Ascending aorta (tissue), 2 donors: ENCODE data around the gene PGBD5. TPM values are rescaled to one million over a fixed set of nuclear protein-coding genes. Genes with fewer than 3 reads are reported as not detected.

Experiments
- DNase-seq, 2 donors: peaks; one replicate each; pipeline ENCODE4 v3.0.0-alpha.2; 2019; ENCODE audit warnings: low spot score in 2 of 2
- H3K27ac ChIP-seq, 2 donors: fragments of 200-600 bp; sonication (generic); one replicate each; pipeline ENCODE4 v1.5.1; 2016 to 2017; ENCODE audit warnings: mild to moderate bottlenecking in 1 of 2
- H3K27me3 ChIP-seq: fragments of 200-600 bp; sonication (generic); one replicate; pipeline ENCODE4 v1.5.1; 2017
- H3K36me3 ChIP-seq, 2 donors: fragments of 200-600 bp; sonication (generic); one replicate each; pipeline ENCODE4 v1.5.1; 2016
- H3K4me1 ChIP-seq, 2 donors: fragments of 200-600 bp; sonication (generic); one replicate each; pipeline ENCODE4 v1.5.1; 2016 to 2017; ENCODE audit warnings: mild to moderate bottlenecking in 1 of 2
- H3K4me3 ChIP-seq, 2 donors: fragments of 200-600 bp; sonication (generic); one replicate each; pipeline ENCODE4 v1.5.1; 2016 to 2017; ENCODE audit warnings: mild to moderate bottlenecking in 1 of 2
- H3K9me3 ChIP-seq, 2 donors: fragments of 200-600 bp; sonication (generic); one replicate each; pipeline ENCODE4 v1.5.1; 2016
- intact Hi-C: fragments of 100-400 bp; cut with DNase I; formaldehyde crosslinking; loops from one replicate; pipeline ENCODE4 v1.15.1; 2023
- total RNA-seq: library from RNA; depleted of rRNA; stranded (reverse); fragments of >200 nt; gene quantifications from one replicate; pipeline ENCODE4 v1.1.0, GENCODE V29; 2016
- TF ChIP-seq, protein P1 (sequence below), 3 experiments: fragments of 200-600 bp in 2 of 3; fragments of 450-650 bp in 1 of 3; sonication (generic) in 2 of 3; IDR thresholded peaks; one replicate each; pipeline ENCODE4 v1.5.1; 2016 to 2019; ENCODE audit warnings: antibody characterized with exemption in 3 of 3, mild to moderate bottlenecking in 1 of 3, moderate library complexity in 1 of 3

Gene PGBD5
- total RNA-seq, 1 donor from 2014 or later = not detected

DNA sequence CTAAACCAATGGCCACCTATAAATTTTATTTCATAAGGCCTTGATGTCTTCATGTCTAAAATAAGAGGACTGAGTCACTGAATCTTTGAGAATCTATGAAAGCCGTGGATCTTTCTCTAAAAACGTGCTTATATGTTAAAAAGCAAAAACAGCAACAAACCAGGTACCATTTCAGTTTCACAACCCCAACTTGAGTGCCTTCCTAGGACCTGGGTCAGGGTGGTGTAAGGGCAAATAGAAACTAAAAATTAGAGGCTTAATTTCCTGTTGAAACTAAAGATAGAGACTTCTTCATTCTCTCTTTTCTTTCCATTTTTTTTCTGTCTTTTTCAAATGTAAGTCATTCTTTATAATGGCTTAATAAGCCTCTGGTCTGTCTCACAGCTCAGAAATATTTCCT lies 27.2 kb upstream of the PGBD5 start:
- H3K36me3 ChIP-seq = no peaks in the 10 kb centered on the region
- intact Hi-C loops = no loop called here
- no peak overlapping the region for H3K4me3 ChIP-seq

DNA sequence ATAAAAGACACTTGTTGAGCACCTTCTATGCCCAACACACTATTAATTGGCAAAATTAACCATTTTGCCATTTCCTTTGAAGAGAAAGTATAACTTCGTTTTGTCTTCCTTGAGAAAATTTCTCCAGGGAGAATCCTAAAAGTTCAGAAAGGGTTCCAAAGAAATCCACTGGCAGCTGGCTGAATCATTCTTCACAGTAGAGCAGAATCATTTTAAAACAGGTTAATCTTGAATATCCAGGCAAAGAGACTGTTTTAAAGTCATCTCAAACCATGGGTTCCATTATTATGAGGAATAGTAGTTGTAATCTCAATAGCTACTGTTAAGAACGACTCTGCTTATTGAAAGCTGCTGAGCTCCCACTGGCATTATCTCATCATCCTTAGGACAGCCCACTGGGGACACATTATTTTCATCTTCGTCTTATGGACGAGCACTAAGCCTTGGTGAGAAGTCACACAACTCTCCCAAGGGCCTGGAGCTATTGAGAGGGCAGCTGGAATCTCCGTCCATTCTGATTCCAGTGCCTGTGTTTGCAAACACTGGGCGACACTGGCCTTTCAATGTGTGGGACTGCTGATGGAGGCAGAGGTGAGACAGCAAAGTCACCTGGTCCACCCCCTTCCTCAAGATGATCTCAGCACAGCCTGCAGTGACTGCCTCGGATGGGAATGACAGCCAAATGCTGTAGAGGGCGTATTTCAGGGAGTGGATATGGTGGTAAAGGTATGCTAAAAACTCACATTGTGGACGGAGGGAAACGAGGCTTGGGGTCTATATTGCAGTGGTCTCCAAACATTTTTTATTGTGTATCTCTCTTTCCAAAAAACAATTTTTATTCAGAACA lies 15.3 kb upstream of the PGBD5 start:
- H3K4me1 ChIP-seq = no peaks in the 10 kb centered on the region
- TF ChIP-seq, protein P1, sequence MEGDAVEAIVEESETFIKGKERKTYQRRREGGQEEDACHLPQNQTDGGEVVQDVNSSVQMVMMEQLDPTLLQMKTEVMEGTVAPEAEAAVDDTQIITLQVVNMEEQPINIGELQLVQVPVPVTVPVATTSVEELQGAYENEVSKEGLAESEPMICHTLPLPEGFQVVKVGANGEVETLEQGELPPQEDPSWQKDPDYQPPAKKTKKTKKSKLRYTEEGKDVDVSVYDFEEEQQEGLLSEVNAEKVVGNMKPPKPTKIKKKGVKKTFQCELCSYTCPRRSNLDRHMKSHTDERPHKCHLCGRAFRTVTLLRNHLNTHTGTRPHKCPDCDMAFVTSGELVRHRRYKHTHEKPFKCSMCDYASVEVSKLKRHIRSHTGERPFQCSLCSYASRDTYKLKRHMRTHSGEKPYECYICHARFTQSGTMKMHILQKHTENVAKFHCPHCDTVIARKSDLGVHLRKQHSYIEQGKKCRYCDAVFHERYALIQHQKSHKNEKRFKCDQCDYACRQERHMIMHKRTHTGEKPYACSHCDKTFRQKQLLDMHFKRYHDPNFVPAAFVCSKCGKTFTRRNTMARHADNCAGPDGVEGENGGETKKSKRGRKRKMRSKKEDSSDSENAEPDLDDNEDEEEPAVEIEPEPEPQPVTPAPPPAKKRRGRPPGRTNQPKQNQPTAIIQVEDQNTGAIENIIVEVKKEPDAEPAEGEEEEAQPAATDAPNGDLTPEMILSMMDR (IDR thresholded peaks at IDR 0.05) = no peak

More for the DNA sequence above, 27.2 kb upstream of the PGBD5 start:
- DNase-seq = no peak
- Histone ChIP-seq H3K27ac (no peak overlapping the region), H3K9me3 (no peaks in the 10 kb centered on the region), H3K27me3 (no peaks in the 10 kb centered on the region), H3K4me1 (no peaks in the 10 kb centered on the region)
- TF ChIP-seq, protein P1 (IDR thresholded peaks at IDR 0.05) = no peak

DNA sequence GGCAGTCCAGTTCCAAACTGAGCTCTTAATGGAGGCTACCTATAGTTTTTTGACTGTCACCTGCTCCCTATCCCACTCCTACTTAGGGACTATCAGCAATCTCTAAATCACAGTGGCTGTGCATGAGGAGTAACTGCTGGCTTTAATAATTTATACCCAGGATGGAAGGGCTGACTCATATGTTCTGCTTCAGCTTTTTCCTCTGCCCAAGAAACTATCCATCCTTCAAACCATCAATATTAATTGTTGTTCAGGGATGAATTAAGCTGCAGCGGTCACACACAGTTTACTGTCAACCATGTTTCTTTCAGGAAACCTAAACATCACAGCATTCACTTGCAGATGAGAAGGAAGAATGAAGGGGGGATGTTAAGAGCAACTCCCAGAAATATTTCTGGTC lies 9.0 kb upstream of the PGBD5 start:
- no peaks in the 10 kb centered on the region for H3K36me3 ChIP-seq
- DNase-seq = no peak
- no peaks in the 10 kb centered on the region for H3K27me3 ChIP-seq
- H3K4me3 ChIP-seq = no peak overlapping the region
- no peak overlapping the region for H3K27ac ChIP-seq
- H3K9me3 ChIP-seq = peaks cover 0 to 6% of the 10 kb centered on the region in 2 donors
- intact Hi-C loops = no loop called here
- no peaks in the 10 kb centered on the region for H3K4me1 ChIP-seq
- TF ChIP-seq, protein P1 (IDR thresholded peaks at IDR 0.05) = no peak

More for the DNA sequence above, 15.3 kb upstream of the PGBD5 start:
- DNase-seq = no peak
- Histone ChIP-seq H3K27ac (no peak overlapping the region), H3K4me3 (no peak overlapping the region), H3K27me3 (no peaks in the 10 kb centered on the region), H3K9me3 (peaks cover 0 to 22% of the 10 kb centered on the region in 2 donors), H3K36me3 (no peaks in the 10 kb centered on the region)
- intact Hi-C loops = no loop called here

DNA sequence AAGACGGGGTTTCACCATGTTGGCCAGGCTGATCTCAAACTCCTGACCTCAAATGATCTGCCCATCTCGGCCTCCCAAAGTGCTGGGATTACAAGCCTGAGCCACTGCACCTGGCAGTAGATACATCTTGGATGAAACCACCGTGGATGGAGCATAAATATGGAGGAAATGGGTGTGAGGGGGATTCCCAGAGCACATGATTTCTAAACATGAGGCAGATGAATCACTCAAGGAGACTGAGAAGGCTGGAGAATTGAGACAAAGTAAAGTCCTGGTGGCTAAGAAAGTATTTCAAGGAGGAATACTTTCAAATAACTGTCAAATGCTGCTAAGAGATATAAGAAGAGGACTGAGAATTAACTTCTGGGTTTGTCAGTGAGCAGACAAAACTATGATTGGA lies 5.4 kb upstream of the PGBD5 start:
- peaks cover 0 to 4% of the 10 kb centered on the region in 2 donors for H3K4me1 ChIP-seq
- no peaks in the 10 kb centered on the region for H3K36me3 ChIP-seq
- intact Hi-C loops = no loop called here
- H3K27me3 ChIP-seq = no peaks in the 10 kb centered on the region
- no peaks in the 10 kb centered on the region for H3K9me3 ChIP-seq
- DNase-seq = no peak
- H3K4me3 ChIP-seq = no peak overlapping the region
- TF ChIP-seq, protein P1 (IDR thresholded peaks at IDR 0.05) = no peak
- H3K27ac ChIP-seq = no peak overlapping the region

DNA sequence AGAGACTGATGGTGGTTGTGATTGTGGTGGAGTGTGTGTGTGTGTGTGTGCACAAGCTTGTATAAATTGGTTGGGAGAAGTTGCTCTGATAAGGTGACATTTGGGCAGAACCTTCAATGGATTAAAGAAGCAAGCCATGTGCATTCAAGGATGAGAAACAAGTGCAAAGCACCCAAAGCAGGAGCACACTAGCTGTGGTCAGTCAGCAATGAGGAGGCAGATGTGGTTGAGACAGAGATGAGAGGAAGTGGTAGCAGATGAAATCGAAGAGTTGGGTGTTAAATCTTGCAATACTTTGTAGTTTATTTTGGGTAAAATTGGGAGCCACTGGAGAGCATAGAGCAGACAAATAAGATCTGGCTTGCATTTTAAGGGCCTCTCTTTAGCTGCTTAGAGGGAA lies 4.4 kb upstream of the PGBD5 start:
- Histone ChIP-seq H3K4me1 (peaks cover 0 to 4% of the 10 kb centered on the region in 2 donors), H3K36me3 (no peaks in the 10 kb centered on the region), H3K27ac (no peak overlapping the region), H3K4me3 (no peak overlapping the region), H3K27me3 (peaks cover under 1% of the 10 kb centered on the region), H3K9me3 (no peaks in the 10 kb centered on the region)
- intact Hi-C loops = no loop called here
- TF ChIP-seq, protein P1 (IDR thresholded peaks at IDR 0.05) = no peak
- no peak for DNase-seq
